SK-N-SH (cell line): ENCODE measurements around the gene SNX15.

Experiments used
- RAD21 ChIP-seq: IDR thresholded peaks from 2 replicates; pipeline ENCODE4 v1.6.1; 2012; ENCODE audit warnings: mild to moderate bottlenecking, low read length
- RFX5 ChIP-seq: IDR thresholded peaks from 2 replicates; pipeline ENCODE4 v1.6.1; 2012; ENCODE audit warnings: mild to moderate bottlenecking, improper control_type of control experiment, low read length
- SIN3A ChIP-seq: IDR thresholded peaks from 2 replicates; pipeline ENCODE4 v1.6.1; 2012; ENCODE audit warnings: low read depth, mild to moderate bottlenecking, low read length, moderate library complexity, borderline replicate concordance
- TAF1 ChIP-seq: IDR thresholded peaks from 2 replicates; pipeline ENCODE4 v1.6.1; 2012; ENCODE audit warnings: low read depth, mild to moderate bottlenecking, low read length, moderate library complexity, borderline replicate concordance
- TF ChIP-seq, protein P1 (sequence below): fragments of 200-600 bp; sonication (generic); IDR thresholded peaks from 2 replicates; pipeline ENCODE4 v1.6.1; 2017; ENCODE audit warnings: antibody characterized with exemption, mild to moderate bottlenecking, moderate library complexity

DNA sequence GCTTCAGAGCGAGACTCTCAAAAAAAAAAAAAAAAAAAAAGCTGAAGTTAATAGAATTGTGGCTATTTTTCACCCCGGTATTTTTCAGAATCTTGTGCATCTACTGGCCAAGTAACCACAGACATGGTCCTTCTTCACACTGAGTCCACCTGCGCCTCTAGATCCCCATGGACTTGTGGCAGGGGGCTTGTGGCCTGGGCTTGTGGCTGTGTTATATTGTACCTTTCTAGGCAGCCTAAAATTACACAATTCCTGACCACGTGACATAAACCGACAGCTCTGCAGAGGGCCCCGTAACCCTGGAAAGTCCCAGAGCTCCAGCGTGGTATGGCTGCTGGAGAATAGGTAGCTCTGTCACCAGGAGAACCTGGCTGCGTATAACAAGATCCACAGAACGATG is 42.0 kb downstream of the SNX15 start:
- TF ChIP-seq, protein P1, sequence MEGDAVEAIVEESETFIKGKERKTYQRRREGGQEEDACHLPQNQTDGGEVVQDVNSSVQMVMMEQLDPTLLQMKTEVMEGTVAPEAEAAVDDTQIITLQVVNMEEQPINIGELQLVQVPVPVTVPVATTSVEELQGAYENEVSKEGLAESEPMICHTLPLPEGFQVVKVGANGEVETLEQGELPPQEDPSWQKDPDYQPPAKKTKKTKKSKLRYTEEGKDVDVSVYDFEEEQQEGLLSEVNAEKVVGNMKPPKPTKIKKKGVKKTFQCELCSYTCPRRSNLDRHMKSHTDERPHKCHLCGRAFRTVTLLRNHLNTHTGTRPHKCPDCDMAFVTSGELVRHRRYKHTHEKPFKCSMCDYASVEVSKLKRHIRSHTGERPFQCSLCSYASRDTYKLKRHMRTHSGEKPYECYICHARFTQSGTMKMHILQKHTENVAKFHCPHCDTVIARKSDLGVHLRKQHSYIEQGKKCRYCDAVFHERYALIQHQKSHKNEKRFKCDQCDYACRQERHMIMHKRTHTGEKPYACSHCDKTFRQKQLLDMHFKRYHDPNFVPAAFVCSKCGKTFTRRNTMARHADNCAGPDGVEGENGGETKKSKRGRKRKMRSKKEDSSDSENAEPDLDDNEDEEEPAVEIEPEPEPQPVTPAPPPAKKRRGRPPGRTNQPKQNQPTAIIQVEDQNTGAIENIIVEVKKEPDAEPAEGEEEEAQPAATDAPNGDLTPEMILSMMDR = no peak
- TF ChIP-seq RFX5 = no peak
- TF ChIP-seq TAF1 = no peak
- no peak for TF ChIP-seq RAD21
- TF ChIP-seq SIN3A = no peak
